K562 (cell line): ENCODE measurements around the gene CRPPA. TPM values are rescaled to one million over a fixed set of nuclear protein-coding genes. Genes with fewer than 3 reads are reported as not detected.

Experiments
- CEBPB ChIP-seq: fragments of 450-650 bp; IDR thresholded peaks from 2 replicates; pipeline ENCODE4 v1.6.1; 2016; ENCODE audit warnings: missing genetic modification characterization, missing compliant biosample characterization
- CREB1 ChIP-seq, 2 experiments: sonication (generic) in 1 of 2; formaldehyde crosslinking in 1 of 2; IDR thresholded peaks; 2 replicates each; pipeline versions ENCODE4 v1.6.1 to v1.8.0; 2012 to 2022; ENCODE audit warnings: inconsistent platforms in 1 of 2, mild to moderate bottlenecking in 1 of 2, missing genetic modification reagents in 1 of 2, moderate library complexity in 1 of 2
- CTBP1 ChIP-seq: fragments of 450-650 bp; IDR thresholded peaks from 2 replicates; pipeline ENCODE4 v1.6.1; 2016; ENCODE audit warnings: borderline replicate concordance
- DIDO1 ChIP-seq: fragments of 450-650 bp; IDR thresholded peaks from 2 replicates; pipeline ENCODE4 v1.6.1; 2016; ENCODE audit warnings: low read depth, missing biosample characterization, missing genetic modification characterization
- FOXA3 ChIP-seq, 2 experiments: fragments of 450-650 bp in 1 of 2; sonication (generic) in 1 of 2; formaldehyde crosslinking; IDR thresholded peaks in 1 of 2; conservative IDR thresholded peaks in 1 of 2; 2 replicates each; pipeline versions ENCODE4 v1.4.0 to v1.8.0; 2020 to 2022; ENCODE audit warnings: mild to moderate bottlenecking in 2 of 2, missing genetic modification reagents in 1 of 2
- FOXJ2 ChIP-seq: fragments of 200-800 bp; sonication (Bioruptor generic); IDR thresholded peaks from 2 replicates; pipeline ENCODE4 v1.6.1; 2016; ENCODE audit warnings: missing genetic modification characterization, missing compliant biosample characterization
- HSF4 ChIP-seq: fragments of 250-450 bp; sonication (Bioruptor Pico); IDR thresholded peaks from 2 replicates; pipeline ENCODE4 v2.1.2; 2022; ENCODE audit warnings: mild to moderate bottlenecking, moderate library complexity, borderline replicate concordance
- NCOR1 ChIP-seq: fragments of 450-650 bp; IDR thresholded peaks from 2 replicates; pipeline ENCODE4 v1.6.1; 2016; ENCODE audit warnings: mild to moderate bottlenecking, moderate library complexity
- NFATC3 ChIP-seq: fragments of 450-650 bp; IDR thresholded peaks from 2 replicates; pipeline ENCODE4 v1.6.1; 2017; ENCODE audit warnings: mild to moderate bottlenecking
- ZKSCAN1 ChIP-seq: fragments of 150-350 bp; IDR thresholded peaks from 2 replicates; pipeline ENCODE4 v1.6.1; 2016; ENCODE audit warnings: low read depth, low read length
- ZNF121 ChIP-seq: sonication (generic); formaldehyde crosslinking; conservative IDR thresholded peaks from 2 replicates; pipeline ENCODE4 v1.8.0; 2022; ENCODE audit warnings: missing genetic modification reagents
- ZNF212 ChIP-seq: fragments of 450-650 bp; formaldehyde crosslinking; IDR thresholded peaks from 2 replicates; pipeline ENCODE4 v1.4.0; 2020; ENCODE audit warnings: mild to moderate bottlenecking
- ZNF224 ChIP-seq: sonication (generic); formaldehyde crosslinking; IDR thresholded peaks from 2 replicates; pipeline ENCODE4 v1.8.0; 2022; ENCODE audit warnings: mild to moderate bottlenecking, missing genetic modification reagents
- ZNF830 ChIP-seq: fragments of 250-450 bp; sonication (Bioruptor Pico); IDR thresholded peaks from 2 replicates; pipeline ENCODE4 v1.5.0; 2021; ENCODE audit warnings: mild to moderate bottlenecking
- polyA plus RNA-seq, 8 experiments: library from polyadenylated mRNA; depleted of rRNA in 4 of 8; stranded (reverse) in 5 of 8; unstranded in 3 of 8; fragments of >200 nt; fragmentation: Nextera tagmentation in 2 of 8; fragmentation: Illumina TruSeq in 1 of 8; extraction: Ambion mirVana in 2 of 8; extraction: Trizol in 1 of 8; gene quantifications; 2 replicates each; pipeline versions ENCODE4 v1.2.1 to v1.2.3, GENCODE V29; 2011 to 2014; ENCODE audit warnings: inconsistent platforms in 1 of 8, missing spikeins in 1 of 8
- total RNA-seq, 7 experiments: library from RNA; depleted of rRNA in 6 of 7; stranded (reverse); fragments of >200 nt in 6 of 7; fragmentation: Illumina TruSeq in 2 of 7; extraction: Trizol in 2 of 7; gene quantifications; 2 replicates each; pipeline versions ENCODE4 v1.2.1 to v1.2.3, GENCODE V29; 2011 to 2021; ENCODE audit warnings: low replicate concordance in 1 of 7
- TF ChIP-seq, protein P1 (sequence below): sonication (generic); formaldehyde crosslinking; IDR thresholded peaks from 2 replicates; pipeline ENCODE4 v1.8.1; 2023; ENCODE audit warnings: mild to moderate bottlenecking, missing genetic modification reagents
- TF ChIP-seq, protein P2 (sequence below): sonication (generic); formaldehyde crosslinking; IDR thresholded peaks from 2 replicates; pipeline ENCODE4 v1.8.0; 2022; ENCODE audit warnings: mild to moderate bottlenecking, missing genetic modification reagents
- TF ChIP-seq, protein P3 (sequence below), 2 experiments: fragments of 450-650 bp in 1 of 2; sonication (generic) in 1 of 2; formaldehyde crosslinking in 1 of 2; IDR thresholded peaks in 1 of 2; conservative IDR thresholded peaks in 1 of 2; 2 replicates each; pipeline versions ENCODE4 v1.6.1 to v1.8.1; 2016 to 2023; ENCODE audit warnings: mild to moderate bottlenecking in 2 of 2, moderate library complexity in 2 of 2, inconsistent platforms in 1 of 2, missing genetic modification reagents in 1 of 2
- TF ChIP-seq, protein P4 (sequence below): fragments of 450-650 bp; formaldehyde crosslinking; IDR thresholded peaks from 2 replicates; pipeline ENCODE4 v1.4.0; 2020; ENCODE audit warnings: mild to moderate bottlenecking, moderate library complexity

Gene CRPPA
- total and polyA plus RNA-seq, 9 of the 15 experiments (the other 6 are each of a cell fraction or from before 2014, with no cell fraction given), result 3.9 to 14.4 (median 7.8) TPM

DNA sequence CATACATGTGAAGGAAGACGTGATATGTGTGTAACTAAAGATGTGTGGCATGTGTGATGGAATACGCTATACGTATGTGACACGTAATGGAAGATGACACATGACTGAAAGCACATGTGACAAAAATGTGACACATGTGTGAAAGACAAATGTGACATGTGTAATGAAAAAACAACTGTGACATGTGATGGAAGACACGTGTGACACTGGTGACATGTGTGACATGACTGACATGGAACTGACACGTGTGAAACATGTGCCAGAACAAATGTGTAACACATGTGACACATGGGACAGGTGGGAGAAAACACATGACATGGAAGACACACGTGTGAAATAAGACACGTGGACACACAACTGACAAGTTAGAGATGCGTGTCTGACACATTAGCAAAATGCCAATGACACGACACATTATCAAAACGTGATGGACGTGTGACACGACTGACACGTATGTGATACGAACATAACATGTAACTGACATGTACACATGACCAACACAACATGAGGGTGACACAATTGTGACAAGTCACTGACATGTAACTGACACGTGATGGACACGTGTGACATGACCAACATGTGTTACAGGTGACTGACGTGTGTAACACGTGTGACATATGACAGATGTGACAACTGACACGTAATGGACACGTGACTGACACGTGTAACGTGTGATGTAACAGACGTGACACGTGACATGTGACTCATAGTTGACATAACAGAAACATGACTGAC lies 24.4 kb downstream of the CRPPA start (continued):
- TF ChIP-seq, protein P1, sequence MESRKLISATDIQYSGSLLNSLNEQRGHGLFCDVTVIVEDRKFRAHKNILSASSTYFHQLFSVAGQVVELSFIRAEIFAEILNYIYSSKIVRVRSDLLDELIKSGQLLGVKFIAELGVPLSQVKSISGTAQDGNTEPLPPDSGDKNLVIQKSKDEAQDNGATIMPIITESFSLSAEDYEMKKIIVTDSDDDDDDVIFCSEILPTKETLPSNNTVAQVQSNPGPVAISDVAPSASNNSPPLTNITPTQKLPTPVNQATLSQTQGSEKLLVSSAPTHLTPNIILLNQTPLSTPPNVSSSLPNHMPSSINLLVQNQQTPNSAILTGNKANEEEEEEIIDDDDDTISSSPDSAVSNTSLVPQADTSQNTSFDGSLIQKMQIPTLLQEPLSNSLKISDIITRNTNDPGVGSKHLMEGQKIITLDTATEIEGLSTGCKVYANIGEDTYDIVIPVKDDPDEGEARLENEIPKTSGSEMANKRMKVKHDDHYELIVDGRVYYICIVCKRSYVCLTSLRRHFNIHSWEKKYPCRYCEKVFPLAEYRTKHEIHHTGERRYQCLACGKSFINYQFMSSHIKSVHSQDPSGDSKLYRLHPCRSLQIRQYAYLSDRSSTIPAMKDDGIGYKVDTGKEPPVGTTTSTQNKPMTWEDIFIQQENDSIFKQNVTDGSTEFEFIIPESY (CRISPR knock-in tag), result 0 out of 2 replicates have a peak, but pooled peaks have one; percentile 13
- TF ChIP-seq, protein P2, sequence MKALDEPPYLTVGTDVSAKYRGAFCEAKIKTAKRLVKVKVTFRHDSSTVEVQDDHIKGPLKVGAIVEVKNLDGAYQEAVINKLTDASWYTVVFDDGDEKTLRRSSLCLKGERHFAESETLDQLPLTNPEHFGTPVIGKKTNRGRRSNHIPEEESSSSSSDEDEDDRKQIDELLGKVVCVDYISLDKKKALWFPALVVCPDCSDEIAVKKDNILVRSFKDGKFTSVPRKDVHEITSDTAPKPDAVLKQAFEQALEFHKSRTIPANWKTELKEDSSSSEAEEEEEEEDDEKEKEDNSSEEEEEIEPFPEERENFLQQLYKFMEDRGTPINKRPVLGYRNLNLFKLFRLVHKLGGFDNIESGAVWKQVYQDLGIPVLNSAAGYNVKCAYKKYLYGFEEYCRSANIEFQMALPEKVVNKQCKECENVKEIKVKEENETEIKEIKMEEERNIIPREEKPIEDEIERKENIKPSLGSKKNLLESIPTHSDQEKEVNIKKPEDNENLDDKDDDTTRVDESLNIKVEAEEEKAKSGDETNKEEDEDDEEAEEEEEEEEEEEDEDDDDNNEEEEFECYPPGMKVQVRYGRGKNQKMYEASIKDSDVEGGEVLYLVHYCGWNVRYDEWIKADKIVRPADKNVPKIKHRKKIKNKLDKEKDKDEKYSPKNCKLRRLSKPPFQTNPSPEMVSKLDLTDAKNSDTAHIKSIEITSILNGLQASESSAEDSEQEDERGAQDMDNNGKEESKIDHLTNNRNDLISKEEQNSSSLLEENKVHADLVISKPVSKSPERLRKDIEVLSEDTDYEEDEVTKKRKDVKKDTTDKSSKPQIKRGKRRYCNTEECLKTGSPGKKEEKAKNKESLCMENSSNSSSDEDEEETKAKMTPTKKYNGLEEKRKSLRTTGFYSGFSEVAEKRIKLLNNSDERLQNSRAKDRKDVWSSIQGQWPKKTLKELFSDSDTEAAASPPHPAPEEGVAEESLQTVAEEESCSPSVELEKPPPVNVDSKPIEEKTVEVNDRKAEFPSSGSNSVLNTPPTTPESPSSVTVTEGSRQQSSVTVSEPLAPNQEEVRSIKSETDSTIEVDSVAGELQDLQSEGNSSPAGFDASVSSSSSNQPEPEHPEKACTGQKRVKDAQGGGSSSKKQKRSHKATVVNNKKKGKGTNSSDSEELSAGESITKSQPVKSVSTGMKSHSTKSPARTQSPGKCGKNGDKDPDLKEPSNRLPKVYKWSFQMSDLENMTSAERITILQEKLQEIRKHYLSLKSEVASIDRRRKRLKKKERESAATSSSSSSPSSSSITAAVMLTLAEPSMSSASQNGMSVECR, result peak; percentile 51; the same call in 1 of the 2 replicates
- TF ChIP-seq, protein P3, sequence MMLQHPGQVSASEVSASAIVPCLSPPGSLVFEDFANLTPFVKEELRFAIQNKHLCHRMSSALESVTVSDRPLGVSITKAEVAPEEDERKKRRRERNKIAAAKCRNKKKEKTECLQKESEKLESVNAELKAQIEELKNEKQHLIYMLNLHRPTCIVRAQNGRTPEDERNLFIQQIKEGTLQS (IDR thresholded peaks at IDR 0.05), result peak; percentile 31; the same call in 1 of the 2 replicates
- TF ChIP-seq, protein P3 (CRISPR knock-in tag; conservative IDR thresholded peaks at IDR 0.05), result no peak
- TF ChIP-seq ZNF212 (CRISPR knock-in tag), result no peak
- TF ChIP-seq ZNF121 (CRISPR knock-in tag), result no peak
- TF ChIP-seq CREB1 (IDR thresholded peaks at IDR 0.05), result no peak
- TF ChIP-seq CREB1 (CRISPR knock-in tag; IDR thresholded peaks at IDR 0.05), result no peak
- TF ChIP-seq ZNF224, result 0 out of 2 replicates have a peak, but pooled peaks have one; percentile 68
- TF ChIP-seq ZKSCAN1, result no peak
- TF ChIP-seq HSF4, result no peak
- TF ChIP-seq CEBPB, result no peak
- TF ChIP-seq, protein P4, sequence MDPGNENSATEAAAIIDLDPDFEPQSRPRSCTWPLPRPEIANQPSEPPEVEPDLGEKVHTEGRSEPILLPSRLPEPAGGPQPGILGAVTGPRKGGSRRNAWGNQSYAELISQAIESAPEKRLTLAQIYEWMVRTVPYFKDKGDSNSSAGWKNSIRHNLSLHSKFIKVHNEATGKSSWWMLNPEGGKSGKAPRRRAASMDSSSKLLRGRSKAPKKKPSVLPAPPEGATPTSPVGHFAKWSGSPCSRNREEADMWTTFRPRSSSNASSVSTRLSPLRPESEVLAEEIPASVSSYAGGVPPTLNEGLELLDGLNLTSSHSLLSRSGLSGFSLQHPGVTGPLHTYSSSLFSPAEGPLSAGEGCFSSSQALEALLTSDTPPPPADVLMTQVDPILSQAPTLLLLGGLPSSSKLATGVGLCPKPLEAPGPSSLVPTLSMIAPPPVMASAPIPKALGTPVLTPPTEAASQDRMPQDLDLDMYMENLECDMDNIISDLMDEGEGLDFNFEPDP (CRISPR knock-in tag), result no peak
- TF ChIP-seq CTBP1, result no peak
- no peak for TF ChIP-seq NCOR1
- no peak for TF ChIP-seq ZNF830
- TF ChIP-seq NFATC3, result no peak
- no peak for TF ChIP-seq FOXJ2 (tag)
- no peak for TF ChIP-seq DIDO1 (tag)
- TF ChIP-seq FOXA3 (CRISPR knock-in tag; conservative IDR thresholded peaks at IDR 0.05 in 1 of 2, IDR thresholded peaks at IDR 0.05 in 1 of 2), result 0 out of 4 replicates have a peak, but pooled peaks of 1 of the 2 experiments have one; percentile 48
